HG03064 (cell line): ENCODE measurements around the gene GATA6.

ENCODE experiments used
- ATAC-seq: cut with Tn5 transposase; IDR thresholded peaks from one replicate; pipeline ENCODE4 v1.9.1; 2021; ENCODE audit warnings: low read depth; ENCODE audit not compliant: unreplicated experiment

Gene GATA6

DNA sequence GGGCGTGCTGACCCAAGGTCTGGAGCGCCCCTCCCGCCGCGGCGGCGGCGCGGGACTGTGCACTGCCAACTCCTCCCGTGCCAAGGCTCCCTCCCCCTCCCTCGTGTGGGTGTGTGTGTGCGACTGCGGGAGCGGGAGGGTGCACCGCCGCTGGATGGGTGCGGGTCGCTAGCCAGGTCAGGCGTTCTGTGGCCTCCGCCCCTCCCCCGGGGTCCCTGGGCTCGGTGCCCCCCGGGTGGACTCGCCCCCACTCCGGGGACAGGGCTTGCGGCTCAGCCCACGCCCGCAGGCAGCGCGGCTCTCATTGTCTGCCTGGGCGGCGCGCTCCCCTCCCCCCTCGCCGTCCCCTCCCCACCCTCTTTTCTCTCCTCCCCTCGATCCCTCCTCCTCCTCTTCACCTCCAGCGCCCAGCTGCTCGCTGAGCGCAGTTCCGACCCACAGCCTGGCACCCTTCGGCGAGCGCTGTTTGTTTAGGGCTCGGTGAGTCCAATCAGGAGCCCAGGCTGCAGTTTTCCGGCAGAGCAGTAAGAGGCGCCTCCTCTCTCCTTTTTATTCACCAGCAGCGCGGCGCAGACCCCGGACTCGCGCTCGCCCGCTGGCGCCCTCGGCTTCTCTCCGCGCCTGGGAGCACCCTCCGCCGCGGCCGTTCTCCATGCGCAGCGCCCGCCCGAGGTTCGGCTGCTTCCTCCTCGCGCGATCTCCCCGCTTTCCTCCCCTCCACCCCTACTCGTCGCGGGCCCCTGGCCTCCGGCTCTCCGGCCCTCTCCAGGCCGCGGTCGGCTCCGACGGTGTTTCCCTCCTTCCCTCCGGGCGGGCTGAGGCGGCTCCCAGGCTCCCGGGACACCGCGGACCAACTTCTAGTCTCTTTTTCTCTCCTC lies at the start of gene GATA6:
Gene GATA6 (plus strand): TSS at position 579 of the 878 bp plus-strand sequence. CDS start 1,556 bp downstream, outside the sequence.
- no peak for ATAC-seq

DNA sequence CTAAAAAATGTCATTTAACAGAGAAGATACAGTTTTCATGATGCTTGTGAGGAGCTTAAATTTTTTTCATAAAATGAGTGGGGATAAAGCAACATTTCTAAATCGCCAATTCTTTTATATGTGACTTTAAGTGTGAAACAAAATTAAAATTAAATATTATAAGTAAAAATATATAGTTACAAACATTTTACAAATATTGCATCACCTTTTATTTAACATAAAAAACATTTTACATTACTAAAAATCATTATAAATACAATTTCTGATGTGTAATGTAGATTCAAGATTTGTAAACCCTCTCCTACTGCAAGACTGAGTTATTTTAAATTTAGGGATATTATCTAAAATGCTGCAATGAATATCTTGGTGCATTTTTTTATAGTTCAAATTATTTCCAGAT lies 44.4 kb upstream of the GATA6 start:
- ATAC-seq = no peak

DNA sequence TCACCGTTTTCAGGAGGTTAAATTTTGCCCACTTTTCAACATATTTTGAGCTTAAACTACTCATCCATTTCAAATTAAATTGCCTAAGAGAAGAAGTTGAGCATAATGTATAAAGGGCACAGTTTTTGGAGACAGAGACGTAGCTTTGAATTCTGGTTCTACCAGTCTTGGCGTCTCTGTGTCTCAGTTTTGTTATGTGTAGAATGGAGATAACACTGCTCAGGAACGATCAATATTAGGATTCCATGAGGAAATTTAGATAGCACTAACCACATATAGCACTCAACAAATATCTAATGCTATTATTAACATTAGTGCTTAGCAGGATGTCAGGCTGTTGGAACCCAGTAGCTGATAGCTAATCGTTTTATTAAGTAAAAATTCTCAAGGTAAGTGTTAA lies 40.4 kb upstream of the GATA6 start:
- no peak for ATAC-seq

DNA sequence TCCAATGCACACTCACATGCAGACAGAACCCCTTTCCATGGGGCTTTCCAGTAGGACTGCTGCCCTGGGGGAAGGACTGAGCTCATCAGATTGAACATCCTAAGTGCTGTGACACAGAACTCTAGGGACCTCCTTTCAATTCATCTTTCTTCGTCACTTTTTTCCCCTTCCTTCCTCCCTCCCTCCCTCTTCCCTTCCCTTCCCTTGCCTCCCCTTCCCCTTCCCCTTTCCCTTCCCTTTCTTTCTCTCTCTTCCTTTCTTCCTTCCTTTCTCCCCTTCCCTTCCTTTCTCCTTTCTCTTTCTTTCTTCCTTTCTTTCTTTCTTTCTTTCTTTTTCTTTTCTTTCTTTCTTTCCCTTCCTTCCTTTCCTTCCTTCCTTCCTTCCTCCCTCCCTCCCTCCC lies 39.6 kb upstream of the GATA6 start:
- no peak for ATAC-seq

DNA sequence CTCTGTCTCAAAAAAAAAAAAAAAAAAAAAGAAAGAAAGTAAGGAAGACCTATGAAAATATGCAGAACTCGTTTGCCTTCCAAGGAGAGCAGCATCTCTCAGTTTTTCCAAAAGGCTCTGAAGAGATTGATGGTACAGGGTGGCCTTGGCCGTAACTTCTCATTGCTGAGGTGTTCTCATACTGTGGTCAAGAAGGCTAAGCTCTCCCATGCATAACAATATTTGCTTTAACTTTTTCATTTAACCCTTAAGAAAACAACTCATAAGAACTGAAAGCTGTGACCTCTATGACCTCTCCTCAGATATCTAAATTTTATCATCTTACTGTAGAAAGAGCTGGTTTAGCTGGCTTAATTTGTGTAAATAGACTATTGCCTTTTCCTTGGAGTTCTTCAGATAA lies 37.1 kb upstream of the GATA6 start:
- ATAC-seq = no peak

DNA sequence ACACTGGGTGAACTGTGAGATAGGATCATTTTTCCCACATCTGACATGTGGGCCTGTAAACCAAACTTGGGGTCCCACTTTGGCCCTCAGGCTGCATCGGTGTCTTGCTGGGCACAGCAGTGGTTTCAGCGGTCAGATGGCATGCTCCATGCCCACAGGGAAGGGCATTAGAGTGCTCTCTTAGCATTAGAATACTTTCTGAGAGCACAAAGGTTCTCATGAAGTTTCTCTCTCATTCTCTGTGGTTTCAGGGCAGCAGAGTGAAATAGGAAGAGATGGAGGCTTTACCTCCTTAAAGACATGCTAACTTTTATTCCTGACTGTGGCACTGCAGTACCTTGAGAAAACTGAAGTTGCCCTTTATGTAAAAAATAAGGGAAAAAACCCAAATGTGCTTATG lies 36.6 kb upstream of the GATA6 start:
- no peak for ATAC-seq

DNA sequence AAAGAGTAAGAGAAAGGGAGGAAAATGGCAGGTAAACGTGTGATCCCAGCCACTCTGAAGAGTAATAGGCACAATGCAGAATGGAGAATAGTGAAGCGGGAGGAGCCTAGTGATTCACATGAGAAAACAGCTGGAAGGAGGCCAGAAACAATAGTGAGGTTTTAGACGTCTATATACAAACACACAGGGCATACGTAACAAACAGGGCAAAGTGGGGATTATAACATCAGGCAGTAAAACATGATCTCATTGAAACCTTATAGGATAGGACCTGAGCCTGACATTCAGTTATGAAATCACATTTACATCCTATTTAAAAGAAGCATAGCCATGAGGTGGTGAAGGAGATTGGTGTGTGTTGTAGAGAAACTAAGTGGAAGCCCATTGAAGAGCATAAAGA lies 33.0 kb upstream of the GATA6 start:
- ATAC-seq = no peak

DNA sequence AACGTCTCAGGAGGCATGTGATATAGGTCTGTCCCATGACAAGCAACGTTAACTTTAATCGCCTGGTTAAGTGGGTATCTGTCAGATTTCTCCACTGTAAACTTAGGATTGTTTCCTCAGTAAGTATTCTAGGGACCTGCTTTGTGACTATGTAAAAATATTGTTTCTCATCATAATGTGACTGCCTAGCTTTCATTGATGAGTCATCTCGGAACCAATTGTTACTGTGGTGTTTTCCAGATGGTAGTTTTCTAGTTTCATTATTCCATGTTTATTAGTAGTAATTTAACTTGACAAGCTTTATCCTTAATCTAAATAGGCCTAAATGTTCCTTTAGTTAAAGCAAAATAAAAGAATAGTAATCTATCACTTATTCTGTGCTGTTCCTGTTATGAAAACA lies 28.2 kb upstream of the GATA6 start:
- no peak for ATAC-seq

DNA sequence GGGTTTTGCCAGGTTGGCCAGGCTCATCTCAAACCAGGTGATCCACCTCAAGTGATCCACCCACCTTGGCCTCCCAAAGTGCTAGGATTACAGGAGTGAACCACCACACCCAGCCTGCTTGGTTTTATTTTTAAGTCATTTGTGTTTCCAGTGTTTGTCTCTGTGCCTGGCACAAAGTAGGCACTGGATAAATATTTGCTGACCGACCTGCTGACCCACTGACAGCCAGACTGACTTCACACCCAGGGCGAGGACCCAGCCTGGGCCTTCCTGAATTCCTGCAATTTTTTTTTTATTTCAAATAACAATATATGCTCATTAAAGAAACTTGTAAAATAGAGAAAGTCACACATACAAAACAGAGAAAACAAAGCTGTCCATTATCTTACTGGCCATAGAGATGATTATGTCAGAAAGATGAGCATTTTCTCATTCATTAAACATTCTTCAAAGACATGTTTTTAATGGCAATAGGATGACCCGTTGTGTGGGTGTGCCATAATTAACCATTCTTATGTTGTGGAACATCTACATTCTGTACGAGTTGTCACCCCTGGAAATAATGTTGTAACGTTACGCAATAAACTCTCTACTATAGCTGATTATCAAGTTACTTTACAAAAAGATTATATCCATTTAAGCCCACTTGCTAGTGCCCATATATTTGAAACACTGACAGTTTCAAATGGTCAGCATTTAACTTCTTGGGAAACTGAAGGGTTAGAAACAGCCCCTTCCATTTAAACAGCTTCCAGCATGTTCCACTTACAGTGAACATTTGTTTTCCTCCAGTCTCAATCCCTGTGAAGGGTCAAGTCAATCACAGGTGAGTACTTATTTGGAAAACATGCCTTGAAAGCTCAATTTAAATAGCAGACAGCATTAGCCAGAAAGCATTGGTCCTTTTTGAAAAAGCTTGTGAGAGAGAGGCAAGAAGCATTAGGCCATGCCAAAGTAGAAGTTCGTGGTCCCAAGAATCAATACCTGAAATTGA lies 25.7 kb upstream of the GATA6 start:
- no peak for ATAC-seq

DNA sequence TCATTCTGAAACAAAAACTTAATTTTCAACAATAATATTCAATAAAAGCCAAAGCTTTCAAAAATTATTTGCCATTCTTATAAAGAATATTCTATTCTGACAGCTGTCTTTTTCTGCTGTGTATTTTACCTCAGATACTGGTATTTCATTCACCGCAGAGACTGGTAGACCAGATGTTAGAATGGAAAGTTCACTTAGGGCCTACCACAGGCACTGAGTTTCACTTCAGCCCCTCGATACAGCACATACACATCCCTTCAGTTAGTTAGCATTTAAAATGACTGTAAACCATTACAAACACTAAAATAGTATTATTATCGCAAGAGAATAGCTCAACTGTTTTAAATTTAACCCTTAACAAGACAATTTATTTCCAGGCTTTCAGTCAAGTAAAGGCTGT lies 24.2 kb upstream of the GATA6 start:
- ATAC-seq = no peak

DNA sequence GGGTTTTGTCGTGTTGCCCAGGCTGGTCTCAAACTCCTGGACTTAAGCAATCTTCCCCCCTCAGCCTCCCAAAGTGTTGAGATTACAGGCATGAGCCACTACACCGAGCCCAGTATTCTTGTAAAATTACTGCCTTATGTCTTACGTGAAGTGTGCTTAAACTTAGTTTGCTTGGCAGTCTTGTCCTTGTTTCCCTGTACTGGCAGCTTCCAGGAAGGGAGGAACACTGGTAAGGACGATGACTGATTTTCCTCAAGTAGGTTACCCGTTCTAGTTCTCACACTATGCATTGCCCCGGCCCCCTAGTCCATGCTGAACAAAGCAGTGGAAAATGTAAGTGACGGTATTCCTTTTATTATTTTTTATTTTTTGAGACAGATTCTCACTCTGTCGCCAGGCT lies 19.7 kb upstream of the GATA6 start:
- no peak for ATAC-seq

DNA sequence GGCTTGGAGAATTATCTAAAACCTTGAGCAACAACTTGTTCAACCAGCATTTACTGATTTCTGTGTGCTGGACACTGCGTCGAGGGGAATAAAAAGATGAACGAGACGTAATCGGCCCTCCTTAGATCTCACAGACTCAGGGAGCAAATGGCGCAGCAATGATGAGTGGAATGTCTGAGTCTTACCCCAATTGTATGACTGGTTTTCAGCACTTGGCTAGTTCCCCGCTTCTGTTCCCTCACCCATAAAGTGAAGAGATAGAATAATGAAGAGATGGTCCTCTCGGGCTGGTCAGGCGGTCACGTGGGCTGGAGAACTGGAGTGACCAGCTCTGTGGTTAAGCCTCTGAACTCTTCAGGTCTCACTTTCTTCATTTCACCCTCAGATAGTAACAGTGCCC lies 17.3 kb upstream of the GATA6 start:
- ATAC-seq = no peak

DNA sequence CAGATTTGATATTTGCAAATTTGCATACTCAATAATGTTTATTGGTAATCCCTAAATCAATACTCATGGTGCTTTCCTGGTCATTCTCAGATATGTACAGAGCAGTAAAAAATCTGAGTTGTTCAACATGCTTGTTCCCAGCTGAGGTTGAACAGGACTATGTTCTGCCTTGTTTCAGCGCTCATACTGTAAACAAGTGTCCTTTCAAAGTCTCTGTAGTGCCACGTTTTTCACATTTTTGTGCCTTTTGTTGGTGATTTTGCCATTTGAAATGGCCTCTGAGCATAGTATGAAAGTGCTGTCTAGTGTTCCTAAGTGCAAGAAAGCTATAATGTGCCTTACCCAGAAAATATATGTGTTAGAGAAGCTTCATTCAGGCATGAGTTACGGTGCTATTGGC lies 16.0 kb upstream of the GATA6 start:
- ATAC-seq = no peak

DNA sequence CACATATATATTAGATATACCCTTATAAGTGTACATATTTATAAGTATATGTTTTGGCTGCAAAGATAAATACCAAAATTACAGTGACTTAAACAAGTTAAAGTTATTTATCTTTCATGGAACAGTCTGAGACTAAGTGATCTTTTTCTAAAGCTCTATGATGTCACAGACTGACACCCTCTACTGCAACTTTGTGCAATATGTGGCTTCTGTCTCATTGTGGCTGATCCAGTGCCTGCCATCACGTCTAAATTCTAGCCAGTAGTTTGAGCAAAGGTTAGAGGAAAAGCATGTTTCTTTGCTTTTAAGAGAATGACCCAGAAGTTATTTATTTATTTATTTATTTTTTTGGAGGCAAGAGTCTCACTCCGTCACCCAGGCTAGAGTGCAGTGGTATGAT lies 13.8 kb upstream of the GATA6 start:
- no peak for ATAC-seq

DNA sequence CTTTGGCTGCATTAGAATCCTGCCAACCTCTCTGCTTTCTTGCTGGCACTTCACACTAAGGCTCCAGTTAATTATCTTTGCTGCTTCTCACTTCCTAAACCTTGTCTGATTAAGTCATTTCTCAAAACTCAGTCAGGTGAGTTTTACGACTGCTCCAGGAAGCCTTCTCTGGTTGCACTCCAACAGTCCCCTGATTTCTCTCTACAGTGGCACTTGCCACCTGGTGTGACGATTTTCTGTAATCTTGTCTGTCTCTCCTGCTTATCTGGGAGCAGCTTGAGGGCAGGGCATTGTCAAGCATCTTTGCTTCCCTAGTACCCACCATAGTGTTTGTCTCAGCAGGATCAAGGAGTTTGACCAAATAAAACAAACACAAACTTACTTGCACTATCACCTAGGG lies 10.4 kb upstream of the GATA6 start:
- ATAC-seq = no peak

DNA sequence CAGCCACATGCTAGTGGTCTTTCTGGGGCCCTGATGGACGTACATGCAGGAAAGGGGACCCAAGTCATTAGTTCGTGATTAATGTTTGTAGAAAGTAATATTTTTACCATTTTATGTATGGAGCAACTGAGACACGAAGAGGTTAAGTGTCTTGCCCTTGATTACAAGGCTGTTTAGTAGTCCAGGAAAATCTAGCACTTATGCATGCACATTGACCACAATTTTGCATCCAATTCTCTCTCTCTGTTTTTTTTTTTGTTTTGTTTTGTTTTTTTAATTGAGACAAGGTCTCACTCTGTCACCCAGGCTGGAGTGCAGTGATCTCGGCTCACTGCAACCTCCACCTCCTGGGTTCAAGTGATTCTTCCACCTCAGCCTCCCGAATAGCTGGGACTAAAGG lies 8.3 kb upstream of the GATA6 start:
- ATAC-seq = no peak

DNA sequence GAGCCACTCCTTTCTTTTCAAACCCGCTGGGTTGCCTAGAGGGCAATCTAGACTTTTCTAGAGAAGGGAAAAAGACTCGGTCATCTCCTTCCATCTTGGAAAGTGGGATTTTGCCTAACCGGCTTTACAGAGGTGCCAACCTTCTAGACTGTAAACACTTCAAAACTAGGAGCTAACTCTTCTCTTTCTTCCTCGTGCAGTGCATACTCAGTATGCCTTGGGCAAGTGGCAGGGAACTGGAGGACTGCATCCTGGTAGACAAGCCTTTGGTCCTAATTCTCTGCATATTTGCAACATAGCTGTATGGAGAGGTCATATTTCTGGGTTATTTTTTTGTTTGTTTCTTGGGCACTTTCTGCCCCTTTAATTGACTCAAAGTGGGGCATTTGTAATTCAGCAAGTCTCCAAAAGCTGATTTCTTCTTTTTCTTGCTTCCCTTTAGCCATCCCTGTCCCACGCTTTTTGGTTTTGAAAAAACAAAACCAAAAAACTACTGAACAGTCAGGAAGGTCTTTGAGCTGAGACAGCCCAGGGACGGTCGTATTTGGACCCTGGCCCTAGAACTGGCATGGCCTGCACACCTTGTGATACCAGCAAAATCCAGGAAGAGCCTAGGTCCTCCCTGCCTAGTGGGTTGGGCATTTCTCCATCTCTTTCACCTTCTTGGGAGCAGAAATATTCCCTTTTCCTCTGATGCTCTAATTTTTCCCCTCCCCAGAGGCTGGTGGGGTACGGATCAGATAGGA lies 5.8 kb upstream of the GATA6 start:
- no peak for ATAC-seq

DNA sequence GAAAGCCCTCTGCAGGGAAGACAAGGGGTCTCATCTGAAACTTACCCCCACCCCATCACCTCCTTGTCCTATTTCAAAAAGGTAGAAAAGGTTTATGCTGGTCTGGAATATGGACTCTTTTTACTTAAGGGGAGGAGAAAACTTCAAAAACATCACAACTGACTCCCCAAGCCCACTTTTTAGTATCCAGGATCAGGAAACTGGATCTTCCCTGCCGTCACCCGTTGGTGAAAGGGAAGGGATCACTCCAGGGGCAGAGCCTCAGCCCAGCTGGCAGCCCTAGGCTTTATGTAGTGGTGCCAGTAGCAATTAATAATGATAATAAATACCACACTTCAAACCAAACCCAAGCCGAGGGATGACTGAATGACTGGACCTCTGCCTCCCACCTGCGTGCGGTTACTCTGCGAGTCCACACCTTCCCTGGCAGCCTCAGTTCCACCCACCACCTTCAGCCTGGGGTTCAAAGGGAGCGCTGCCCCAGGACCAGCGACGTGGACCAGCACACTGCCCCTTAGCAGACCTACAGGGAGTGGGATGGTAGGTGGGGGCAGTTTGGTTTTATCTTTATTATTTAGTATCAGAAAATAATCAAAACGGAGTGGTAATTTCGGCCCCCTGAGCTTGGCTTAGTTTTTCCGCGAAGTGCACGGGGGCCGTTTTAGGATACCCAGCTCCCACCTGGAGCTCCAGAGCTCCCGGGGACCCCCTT lies 4.9 kb upstream of the GATA6 start:
- ATAC-seq = no peak

DNA sequence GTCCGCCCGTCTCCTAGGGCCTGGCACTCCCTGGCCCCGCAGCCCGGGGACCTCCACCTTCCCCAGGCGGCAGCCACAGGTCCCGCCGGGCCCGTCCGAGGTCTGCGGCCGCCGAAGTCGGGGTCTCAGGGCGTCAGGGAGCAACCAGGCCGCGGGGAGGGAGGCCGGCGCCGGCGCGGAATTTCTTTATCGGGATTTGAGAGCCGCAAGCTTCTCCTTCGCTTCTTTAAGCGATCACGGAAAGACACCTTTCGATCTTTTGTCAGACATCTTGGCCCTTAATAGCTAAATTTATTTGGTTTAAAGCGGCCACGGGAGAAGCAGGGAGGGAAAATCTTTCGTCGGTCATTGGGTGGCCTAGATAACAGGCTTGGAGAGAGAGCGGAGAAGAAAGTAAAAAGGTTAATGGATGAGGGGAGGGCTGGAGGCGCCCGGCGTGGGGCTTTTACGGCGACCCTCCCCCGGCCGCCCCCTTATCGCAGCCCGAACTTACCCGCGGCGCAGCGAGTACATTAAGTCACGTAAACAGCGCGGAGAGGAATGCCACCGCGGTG lies 4.3 kb upstream of the GATA6 start:
- ATAC-seq = no peak

DNA sequence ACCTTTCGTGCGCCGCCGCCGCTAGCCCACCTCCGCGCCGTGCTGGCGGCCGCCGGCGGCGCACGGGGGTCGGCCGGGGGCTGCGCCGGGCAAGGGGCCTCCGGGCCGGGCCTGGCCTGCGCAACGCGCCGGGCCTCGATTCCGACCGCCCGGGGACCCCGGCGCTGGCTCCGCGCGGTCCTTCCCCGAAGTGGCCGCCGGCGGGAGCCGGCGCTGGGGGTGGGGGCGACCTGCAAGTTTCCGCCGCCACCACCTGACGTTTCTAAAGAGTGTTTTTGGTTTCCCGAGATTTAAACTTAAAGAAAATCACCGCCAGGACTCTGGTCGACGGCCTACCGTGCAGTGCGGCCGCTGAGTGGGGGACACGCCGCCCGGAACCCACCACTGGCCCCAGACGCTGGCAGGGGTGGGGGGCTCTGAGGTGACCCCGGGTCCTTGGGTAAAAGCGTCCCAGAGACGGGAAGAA lies 3.8 kb upstream of the GATA6 start:
- no peak for ATAC-seq
